Esophagus muscularis mucosa (tissue), 4 donors: ENCODE results near the gene KHDRBS2.

Source experiments
- CTCF ChIP-seq, 3 experiments: fragments of 200-600 bp in 2 of 3; fragments of 450-650 bp in 1 of 3; sonication (generic) in 2 of 3; IDR thresholded peaks; one replicate each; pipeline ENCODE4 v1.5.1; 2017 to 2019; ENCODE audit warnings: antibody characterized with exemption in 3 of 3, mild to moderate bottlenecking in 2 of 3, moderate library complexity in 1 of 3
- EP300 ChIP-seq: sonication (generic); formaldehyde crosslinking; IDR thresholded peaks from one replicate; pipeline ENCODE4 v1.6.1; 2017; ENCODE audit warnings: antibody characterized with exemption
- POLR2A ChIP-seq: fragments of 450-650 bp; IDR thresholded peaks from one replicate; pipeline ENCODE4 v1.6.1; 2017; ENCODE audit warnings: antibody characterized with exemption, moderate library complexity, mild to moderate bottlenecking, low read depth
- POLR2AphosphoS5 ChIP-seq, 2 donors: sonication (generic); formaldehyde crosslinking; IDR thresholded peaks; one replicate each; pipeline ENCODE4 v1.6.1; 2017; ENCODE audit warnings: antibody characterized with exemption in 2 of 2

GRCh38 chr6:62037445-62037844, 248.6 kb downstream of the KHDRBS2 start:
- TF ChIP-seq CTCF (IDR thresholded peaks at IDR 0.05) (no peak), EP300 (no peak), POLR2A (no peak), POLR2AphosphoS5 (IDR thresholded peaks at IDR 0.05) (no peak)
